CD14-positive monocyte (primary cell): ENCODE data around the gene SLC2A9. TPM values are rescaled to one million over a fixed set of nuclear protein-coding genes. Genes with fewer than 3 reads are reported as not detected.

Experiments used
- DNase-seq, 3 donors: peaks; one replicate each; pipeline ENCODE4 v3.0.0-alpha.2; 2011 to 2022
- H2AFZ ChIP-seq: 2 replicates; pipeline ENCODE4 v1.6.0; 2012; ENCODE audit warnings: mild to moderate bottlenecking, low read depth, low read length, inconsistent platforms; ENCODE audit not compliant: insufficient read depth, poor library complexity, severe bottlenecking
- H3K27ac ChIP-seq, 2 donors: 1 replicate in 1 of 2; 2 replicates in 1 of 2; pipeline ENCODE4 v1.5.1; 2012 to 2013; ENCODE audit warnings: low read length in 2 of 2, control low read depth in 1 of 2, inconsistent platforms in 1 of 2, low read depth in 1 of 2, mild to moderate bottlenecking in 1 of 2
- H3K27me3 ChIP-seq, 2 donors: one replicate each; pipeline versions ENCODE4 v1.6.0 to v1.6.1; 2011 to 2013; ENCODE audit warnings: low read length in 2 of 2; ENCODE audit not compliant: control insufficient read depth in 2 of 2, insufficient read depth in 2 of 2
- H3K36me3 ChIP-seq, 2 donors: replicated peaks in 1 of 2; 1 replicate in 1 of 2; 2 replicates in 1 of 2; pipeline versions ENCODE4 v1.5.1 to v1.6.1; 2012 to 2013; ENCODE audit warnings: low read length in 2 of 2, control low read depth in 1 of 2, inconsistent platforms in 1 of 2, mild to moderate bottlenecking in 1 of 2; ENCODE audit not compliant: insufficient read depth in 2 of 2, control insufficient read depth in 1 of 2
- H3K4me1 ChIP-seq, 2 donors: 1 replicate in 1 of 2; 2 replicates in 1 of 2; pipeline versions ENCODE4 v1.5.1 to v1.6.1; 2012 to 2013; ENCODE audit warnings: low read length in 2 of 2, control low read depth in 1 of 2, inconsistent platforms in 1 of 2, mild to moderate bottlenecking in 1 of 2, moderate library complexity in 1 of 2; ENCODE audit not compliant: insufficient read depth in 2 of 2, control insufficient read depth in 1 of 2
- H3K4me2 ChIP-seq: replicated peaks from 2 replicates; pipeline ENCODE3; 2012; ENCODE audit warnings: low read length, moderate library complexity, mild to moderate bottlenecking; ENCODE audit not compliant: poor library complexity, severe bottlenecking; ENCODE audit errors: extremely low read depth
- H3K4me3 ChIP-seq, 3 experiments: fragments of 200-600 bp in 1 of 3; sonication (generic) in 1 of 3; replicated peaks in 1 of 3; 1 replicate in 2 of 3; 2 replicates in 1 of 3; pipeline ENCODE4 v1.5.1; 2011 to 2013; ENCODE audit warnings: low read length in 3 of 3, mild to moderate bottlenecking in 3 of 3, control low read depth in 2 of 3, low read depth in 2 of 3, inconsistent platforms in 1 of 3, moderate library complexity in 1 of 3
- H3K79me2 ChIP-seq: 2 replicates; pipeline ENCODE4 v1.6.0; 2012; ENCODE audit warnings: mild to moderate bottlenecking, control low read depth, inconsistent platforms, low read length, moderate library complexity; ENCODE audit not compliant: insufficient read depth
- H3K9ac ChIP-seq: 2 replicates; pipeline ENCODE4 v1.6.0; 2017; ENCODE audit warnings: low read length, mild to moderate bottlenecking; ENCODE audit not compliant: insufficient read depth, poor library complexity, severe bottlenecking
- H3K9me3 ChIP-seq, 2 donors: replicated peaks in 1 of 2; 1 replicate in 1 of 2; 2 replicates in 1 of 2; pipeline versions ENCODE4 v1.5.1 to v1.6.1; 2012 to 2013; ENCODE audit warnings: low read length in 2 of 2, control low read depth in 1 of 2; ENCODE audit not compliant: control insufficient read depth in 1 of 2, insufficient read depth in 1 of 2
- H4K20me1 ChIP-seq: 2 replicates; pipeline ENCODE4 v1.6.0; 2012; ENCODE audit warnings: mild to moderate bottlenecking, low read length, control low read depth, moderate library complexity; ENCODE audit not compliant: insufficient read depth
- H3K27ac Mint-ChIP-seq, 7 donors: one replicate each; pipeline ENCODE4 v1.8.0; 2020; ENCODE audit warnings: mild to moderate bottlenecking in 7 of 7, mixed read lengths in 7 of 7, moderate library complexity in 6 of 7, inconsistent platforms in 2 of 7
- H3K27me3 Mint-ChIP-seq, 3 donors: one replicate each; pipeline ENCODE4 v1.8.0; 2021 to 2022; ENCODE audit warnings: low read depth in 3 of 3, mild to moderate bottlenecking in 3 of 3, mixed read lengths in 3 of 3, moderate library complexity in 3 of 3, inconsistent platforms in 1 of 3
- H3K36me3 Mint-ChIP-seq, 2 donors: one replicate each; pipeline ENCODE4 v1.8.0; 2020; ENCODE audit warnings: mixed read lengths in 2 of 2, inconsistent platforms in 1 of 2, mild to moderate bottlenecking in 1 of 2
- H3K4me1 Mint-ChIP-seq: one replicate; pipeline ENCODE4 v1.8.0; 2020; ENCODE audit warnings: mild to moderate bottlenecking, mixed read lengths
- H3K4me3 Mint-ChIP-seq, 2 donors: one replicate each; pipeline ENCODE4 v1.8.0; 2020; ENCODE audit warnings: mild to moderate bottlenecking in 2 of 2, mixed read lengths in 2 of 2, moderate library complexity in 1 of 2
- H3K9me3 Mint-ChIP-seq, 7 donors: one replicate each; pipeline ENCODE4 v1.8.0; 2020 to 2022; ENCODE audit warnings: mixed read lengths in 7 of 7, mild to moderate bottlenecking in 6 of 7, moderate library complexity in 6 of 7, inconsistent platforms in 2 of 7
- CTCF ChIP-seq: fragments of 200-600 bp; IDR thresholded peaks from one replicate; pipeline ENCODE4 v1.8.0; 2022; ENCODE audit warnings: antibody characterized with exemption, mild to moderate bottlenecking
- WGBS: methylation state at CpG from one replicate; pipeline ENCODE4 v1.1.5; 2013; ENCODE audit warnings: missing lambda C conversion rate; ENCODE audit not compliant: insufficient coverage; 5-methylcytosine and 5-hydroxymethylcytosine counted together
- intact Hi-C, 2 donors: fragments of 100-400 bp; cut with micrococcal nuclease; formaldehyde crosslinking; loops; one replicate each; pipeline versions ENCODE4 v1.15.0 to v1.15.1; 2023
- polyA plus RNA-seq, 3 donors: library from polyadenylated mRNA; depleted of rRNA in 1 of 3; unstranded in 2 of 3; stranded (reverse) in 1 of 3; fragments of 300-500 nt in 2 of 3; fragments of >200 nt in 1 of 3; fragmentation: Illumina TruSeq in 2 of 3; gene quantifications; 1 replicate in 2 of 3; 2 replicates in 1 of 3; pipeline ENCODE4 v1.2.3, GENCODE V29; 2012 to 2021

The SLC2A9 gene
- polyA plus RNA-seq, 3 donors, result 27.3 to 38.6 (median 34.7) TPM

- 88% methylated on average over 4 of the region's 5 CpGs for WGBS
- Histone ChIP-seq H4K20me1 (no peaks in the 10 kb centered on the region), H3K27ac (no peak overlapping the region), H3K4me2 (no peak overlapping the region), H3K36me3 (peaks cover 27 to 70% of the 10 kb centered on the region in 2 donors), H3K4me3 (no peak overlapping the region), H2AFZ (no peak overlapping the region), H3K27me3 (no peaks in the 10 kb centered on the region), H3K4me1 (peaks cover 12 to 13% of the 10 kb centered on the region in 2 donors), H3K9ac (no peak overlapping the region), H3K9me3 (no peaks in the 10 kb centered on the region), H3K79me2 (no peaks in the 10 kb centered on the region)
- Mint-ChIP-seq H3K4me1 (peaks cover 14% of the 10 kb centered on the region), H3K9me3 (peaks cover 0 to 4% (median 3%) of the 10 kb centered on the region in 7 donors), H3K27ac (no peak overlapping the region), H3K4me3 (no peak overlapping the region), H3K27me3 (no peaks in the 10 kb centered on the region), H3K36me3 (peaks cover 57 to 60% of the 10 kb centered on the region in 2 donors)
- no peak for TF ChIP-seq CTCF
- DNase-seq, result no peak
- intact Hi-C loops, result no loop called here
Measured at GRCh38 chr4:9874385-9874784, 146.9 kb downstream of the SLC2A9 start.

DNA sequence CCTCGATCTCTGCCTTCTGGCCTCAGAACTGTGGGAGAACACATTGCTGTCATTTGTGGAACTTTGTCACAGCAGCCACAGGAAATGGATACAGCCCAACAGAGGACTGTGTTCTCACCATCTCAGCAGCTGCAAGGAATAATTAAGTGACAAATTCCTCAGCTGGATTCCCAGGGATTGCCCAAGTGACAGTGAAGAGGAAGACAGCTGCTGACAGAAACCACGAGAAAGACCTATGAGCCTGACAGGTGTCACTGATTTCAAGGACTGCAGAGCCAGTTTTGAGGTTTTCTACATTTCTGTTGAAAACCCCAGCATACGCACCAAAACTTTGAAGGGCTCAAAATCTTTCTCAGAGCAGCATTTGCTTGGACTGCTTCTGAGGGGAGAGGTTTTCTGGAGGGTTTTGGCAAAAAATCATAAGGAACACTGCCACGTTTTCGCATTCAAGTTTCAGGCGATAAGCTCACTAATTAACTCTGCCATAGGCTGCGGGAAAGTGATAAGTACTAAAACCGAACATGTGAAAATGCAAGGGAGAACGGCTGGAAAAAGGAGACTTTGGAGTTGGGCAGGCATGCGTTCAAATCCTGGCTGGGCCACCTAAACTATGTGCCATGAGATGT, 151.0 kb downstream of the SLC2A9 start:
- Histone ChIP-seq H3K27ac (no peak overlapping the region), H4K20me1 (no peaks in the 10 kb centered on the region), H3K27me3 (no peaks in the 10 kb centered on the region), H3K4me1 (peaks cover under 1 to 1% of the 10 kb centered on the region in 2 donors), H3K79me2 (no peaks in the 10 kb centered on the region), H3K9ac (no peak overlapping the region), H2AFZ (no peak overlapping the region), H3K4me3 (no peak overlapping the region), H3K4me2 (no peak overlapping the region), H3K9me3 (no peaks in the 10 kb centered on the region), H3K36me3 (peaks cover 29 to 83% of the 10 kb centered on the region in 2 donors)
- TF ChIP-seq CTCF, result no peak
- H3K4me1 Mint-ChIP-seq, result peaks cover under 1% of the 10 kb centered on the region
- WGBS, result 88% methylated on average over 9 of the region's 10 CpGs
- no peak overlapping the region for H3K27ac Mint-ChIP-seq
- peaks cover 0 to 4% (median 3%) of the 10 kb centered on the region in 7 donors for H3K9me3 Mint-ChIP-seq
- no peak overlapping the region for H3K4me3 Mint-ChIP-seq
- H3K36me3 Mint-ChIP-seq, result peaks cover 60 to 74% of the 10 kb centered on the region in 2 donors
- no peak for DNase-seq
- H3K27me3 Mint-ChIP-seq, result no peaks in the 10 kb centered on the region
- intact Hi-C loops, result no loop called here
